HCT116 (cell line): Measurements from ENCODE around the gene SLC40A1. TPM values are rescaled to one million over a fixed set of nuclear protein-coding genes. Genes with fewer than 3 reads are reported as not detected.

Experiments used
- ATAC-seq: fragments of 200-7000 bp; cut with Tn5 transposase; 2 replicates; pipeline ENCODE4 v1.9.1; 2020; ENCODE audit warnings: mild to moderate bottlenecking, moderate library complexity
- BruUV-seq: library from RNA; stranded (reverse); fragments of 400-500 nt; replicated peaks from 2 replicates; lab custom pipeline; 2021; lab: Mats Ljungman, UMichigan
- CTCF ChIA-PET: fragments of 300-600 bp; sonication (Branson Sonifier 250); formaldehyde crosslinking; loops from one replicate; lab custom pipeline; 2021; ENCODE audit warnings: antibody characterized with exemption; lab: Charles Lee
- POLR2A ChIA-PET: fragments of 300-600, 350-600 bp; sonication (Branson Sonifier 250); formaldehyde crosslinking; loops from one replicate; lab custom pipeline; 2021; ENCODE audit warnings: antibody characterized with exemption; lab: Charles Lee
- RAD21 ChIA-PET, 2 experiments: fragments of 300-600 bp; sonication (Branson Sonifier 250); formaldehyde crosslinking; loops; one replicate each; lab custom pipeline; 2023; ENCODE audit warnings: low total read pairs in 2 of 2; ENCODE audit not compliant: uncharacterized antibody in 2 of 2, unreplicated experiment in 2 of 2, low non-redundant PET in 1 of 2; lab: Charles Lee
- DNase-seq: peaks from one replicate; pipeline ENCODE4 v3.0.0-alpha.2; 2010; ENCODE audit warnings: low read depth, low spot score
- H2AFZ ChIP-seq: fragments of 200-600 bp; shearing (Covaris generic), sonication (generic); 2 replicates; pipeline ENCODE4 v1.6.1; 2017; ENCODE audit warnings: low read depth, mixed run types, mixed read lengths, antibody characterized with exemption, low read length; ENCODE audit not compliant: poor library complexity, severe bottlenecking
- H3K27ac ChIP-seq: 2 replicates; pipeline ENCODE4 v1.5.1; 2012; ENCODE audit warnings: low read depth, low read length
- H3K27me3 ChIP-seq: fragments of 200-600 bp; sonication (generic); 2 replicates; pipeline ENCODE4 v1.6.1; 2016; ENCODE audit warnings: mixed run types, low read length, mixed read lengths; ENCODE audit not compliant: insufficient read depth
- H3K36me3 ChIP-seq, 2 experiments: fragments of 200-500 bp in 1 of 2; fragments of 200-600 bp in 1 of 2; sonication (Bioruptor generic) in 1 of 2; sonication (generic) in 1 of 2; 2 replicates each; pipeline versions ENCODE4 v1.5.1 to v1.6.1; 2014 to 2016; ENCODE audit warnings: low read length in 2 of 2, inconsistent platforms in 1 of 2, mixed read lengths in 1 of 2, mixed run types in 1 of 2; ENCODE audit not compliant: insufficient read depth in 2 of 2, control insufficient read depth in 1 of 2
- H3K4me1 ChIP-seq, 2 experiments: fragments of 200-600 bp in 1 of 2; sonication (generic) in 1 of 2; 2 replicates each; pipeline versions ENCODE4 v1.5.1 to v1.6.1; 2012 to 2017; ENCODE audit warnings: low read length in 2 of 2, inconsistent platforms in 1 of 2, mild to moderate bottlenecking in 1 of 2, mixed read lengths in 1 of 2, mixed run types in 1 of 2, moderate library complexity in 1 of 2; ENCODE audit not compliant: insufficient read depth in 2 of 2, control insufficient read depth in 1 of 2
- H3K4me2 ChIP-seq: fragments of 200-600 bp; sonication (generic); 2 replicates; pipeline ENCODE4 v1.6.1; 2017; ENCODE audit warnings: mixed run types, low read length, mixed read lengths
- H3K4me3 ChIP-seq, 2 experiments: fragments of 200-600 bp in 1 of 2; sonication (generic) in 1 of 2; replicated peaks in 1 of 2; 2 replicates each; pipeline ENCODE4 v1.5.1; 2011 to 2016; ENCODE audit warnings: low read length in 2 of 2, control low read depth in 1 of 2, low read depth in 1 of 2, mild to moderate bottlenecking in 1 of 2, mixed read lengths in 1 of 2, mixed run types in 1 of 2
- H3K79me2 ChIP-seq: fragments of 200-600 bp; sonication (generic); 2 replicates; pipeline ENCODE4 v1.6.1; 2017; ENCODE audit warnings: mild to moderate bottlenecking, mixed run types, low read length, moderate library complexity, mixed read lengths; ENCODE audit not compliant: insufficient read depth
- H3K9ac ChIP-seq: fragments of 200-600 bp; sonication (generic); 2 replicates; pipeline ENCODE4 v1.6.1; 2016; ENCODE audit warnings: low read length, mixed read lengths
- H3K9me2 ChIP-seq: fragments of 200-600 bp; sonication (generic), shearing (Covaris generic); 2 replicates; pipeline ENCODE4 v1.6.1; 2017; ENCODE audit warnings: mixed run types, mild to moderate bottlenecking, moderate library complexity; ENCODE audit not compliant: insufficient read depth
- H3K9me3 ChIP-seq, 2 experiments: fragments of 200-500 bp in 1 of 2; fragments of 200-600 bp in 1 of 2; sonication (Bioruptor generic) in 1 of 2; sonication (generic) in 1 of 2; 2 replicates each; pipeline ENCODE4 v1.6.1; 2014 to 2017; ENCODE audit warnings: low read length in 2 of 2, mixed read lengths in 2 of 2, inconsistent platforms in 1 of 2, low read depth in 1 of 2, mild to moderate bottlenecking in 1 of 2, mixed run types in 1 of 2, moderate library complexity in 1 of 2; ENCODE audit not compliant: control insufficient read depth in 1 of 2, insufficient read depth in 1 of 2
- H4K20me1 ChIP-seq: fragments of 200-600 bp; sonication (generic), shearing (Covaris generic); 2 replicates; pipeline ENCODE4 v1.6.1; 2017; ENCODE audit warnings: mixed run types, mild to moderate bottlenecking, moderate library complexity; ENCODE audit not compliant: insufficient read depth
- CBX3 ChIP-seq: IDR thresholded peaks from 2 replicates; pipeline ENCODE4 v1.6.1; 2012; ENCODE audit warnings: low read depth
- CEBPB ChIP-seq: IDR thresholded peaks from 2 replicates; pipeline ENCODE4 v1.6.1; 2012; ENCODE audit warnings: low read depth
- ELF1 ChIP-seq: IDR thresholded peaks from 2 replicates; pipeline ENCODE4 v1.6.1; 2012; ENCODE audit warnings: low read depth, borderline replicate concordance
- EZH2phosphoT487 ChIP-seq: fragments of 200-600 bp; IDR thresholded peaks from 2 replicates; pipeline ENCODE4 v1.6.1; 2018; ENCODE audit warnings: antibody characterized with exemption, borderline replicate concordance
- JUND ChIP-seq: IDR thresholded peaks from 2 replicates; pipeline ENCODE4 v1.6.1; 2012
- POLR2A ChIP-seq: IDR thresholded peaks from 2 replicates; pipeline ENCODE4 v1.7.0; 2011; ENCODE audit warnings: borderline replicate concordance; ENCODE audit not compliant: insufficient read depth, insufficient read length; ENCODE audit errors: extremely low read depth
- RAD21 ChIP-seq: IDR thresholded peaks from 2 replicates; pipeline ENCODE4 v1.6.1; 2012; ENCODE audit warnings: low read depth, mild to moderate bottlenecking
- SIN3A ChIP-seq: IDR thresholded peaks from 2 replicates; pipeline ENCODE4 v1.6.1; 2012; ENCODE audit warnings: low read depth
- SRF ChIP-seq: IDR thresholded peaks from 2 replicates; pipeline ENCODE4 v1.6.1; 2012; ENCODE audit warnings: low read depth
- ZBTB33 ChIP-seq: IDR thresholded peaks from 2 replicates; pipeline ENCODE4 v1.6.1; 2011; ENCODE audit warnings: mild to moderate bottlenecking, low read length, moderate library complexity; ENCODE audit not compliant: insufficient replicate concordance; ENCODE audit errors: extremely low read depth
- ZFX ChIP-seq: fragments of 450-650 bp; IDR thresholded peaks from 2 replicates; pipeline ENCODE4 v1.6.1; 2017
- ZNF274 ChIP-seq: fragments of 200-500 bp; sonication (Bioruptor generic); IDR thresholded peaks from 2 replicates; pipeline ENCODE4 v1.6.1; 2014; ENCODE audit warnings: mild to moderate bottlenecking, low read depth, low read length, inconsistent platforms
- intact Hi-C: fragments of 100-400 bp; cut with micrococcal nuclease; formaldehyde crosslinking; loops from 2 replicates; pipeline ENCODE4 v1.10.0; 2022
- total RNA-seq: library from RNA; stranded (reverse); gene quantifications from one replicate; pipeline ENCODE4 v1.2.1, GENCODE V29; 2021; ENCODE audit not compliant: unreplicated experiment
- TF ChIP-seq, protein P1 (sequence below): IDR thresholded peaks from 2 replicates; pipeline ENCODE4 v1.6.1; 2012

The SLC40A1 gene
- total RNA-seq, 1 experiment from 2014 or later, result 1.5 TPM

GRCh38 chr2:189540551-189540950 is 40.0 kb downstream of the SLC40A1 start:
- H3K27me3 ChIP-seq, result no peaks in the 10 kb centered on the region
- no peaks in the 10 kb centered on the region for H3K9me2 ChIP-seq
- no peak overlapping the region for H2AFZ ChIP-seq
- ATAC-seq, result no peak
- H4K20me1 ChIP-seq, result no peaks in the 10 kb centered on the region
- no peak overlapping the region for H3K27ac ChIP-seq
- H3K4me3 ChIP-seq, result no peak overlapping the region
- BruUV-seq, result no TSS peak
- H3K4me1 ChIP-seq, result no peaks in the 10 kb centered on the region
- CTCF ChIA-PET, result no interaction called here
- no peak for DNase-seq
- H3K4me2 ChIP-seq, result no peak overlapping the region
- H3K9me3 ChIP-seq, result no peaks in the 10 kb centered on the region
- RAD21 ChIA-PET, result no interaction called here
- POLR2A ChIA-PET, result no interaction called here
- no peaks in the 10 kb centered on the region for H3K36me3 ChIP-seq
- intact Hi-C loops, result no loop called here
- no peaks in the 10 kb centered on the region for H3K79me2 ChIP-seq
- no peak overlapping the region for H3K9ac ChIP-seq
- TF ChIP-seq EZH2phosphoT487, result no peak
- no peak for TF ChIP-seq RAD21

- RAD21 ChIA-PET, result no interaction called here
- no peak for ATAC-seq
- no peak overlapping the region for H2AFZ ChIP-seq
Observed at GRCh38 chr2:189538402-189538801, 42.2 kb downstream of the SLC40A1 start.

More at GRCh38 chr2:189538402-189538801, 42.2 kb downstream of the SLC40A1 start:
- Histone ChIP-seq H3K9me3 (no peaks in the 10 kb centered on the region), H3K4me1 (no peaks in the 10 kb centered on the region), H3K4me3 (no peak overlapping the region), H3K27me3 (no peaks in the 10 kb centered on the region), H3K9ac (no peak overlapping the region), H3K4me2 (no peak overlapping the region), H3K9me2 (no peaks in the 10 kb centered on the region), H3K27ac (no peak overlapping the region), H4K20me1 (no peaks in the 10 kb centered on the region), H3K79me2 (no peaks in the 10 kb centered on the region), H3K36me3 (no peaks in the 10 kb centered on the region)
- intact Hi-C loops, result no loop called here
- TF ChIP-seq ZNF274, result no peak
- no peak for TF ChIP-seq ELF1
- TF ChIP-seq, protein P1, sequence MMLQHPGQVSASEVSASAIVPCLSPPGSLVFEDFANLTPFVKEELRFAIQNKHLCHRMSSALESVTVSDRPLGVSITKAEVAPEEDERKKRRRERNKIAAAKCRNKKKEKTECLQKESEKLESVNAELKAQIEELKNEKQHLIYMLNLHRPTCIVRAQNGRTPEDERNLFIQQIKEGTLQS, result no peak
- no peak for TF ChIP-seq EZH2phosphoT487
- no peak for TF ChIP-seq POLR2A
- no peak for TF ChIP-seq SIN3A
- no peak for TF ChIP-seq SRF
- no peak for TF ChIP-seq CEBPB
- no peak for TF ChIP-seq ZBTB33
- TF ChIP-seq JUND, result no peak
- TF ChIP-seq CBX3, result no peak
- TF ChIP-seq RAD21, result no peak
- no peak for TF ChIP-seq ZFX
- no TSS peak for BruUV-seq
- no peak for DNase-seq
- POLR2A ChIA-PET, result no interaction called here
- CTCF ChIA-PET, result no interaction called here
